Measurements from ENCODE around the gene TAS2R60.

The TAS2R60 gene

DNA sequence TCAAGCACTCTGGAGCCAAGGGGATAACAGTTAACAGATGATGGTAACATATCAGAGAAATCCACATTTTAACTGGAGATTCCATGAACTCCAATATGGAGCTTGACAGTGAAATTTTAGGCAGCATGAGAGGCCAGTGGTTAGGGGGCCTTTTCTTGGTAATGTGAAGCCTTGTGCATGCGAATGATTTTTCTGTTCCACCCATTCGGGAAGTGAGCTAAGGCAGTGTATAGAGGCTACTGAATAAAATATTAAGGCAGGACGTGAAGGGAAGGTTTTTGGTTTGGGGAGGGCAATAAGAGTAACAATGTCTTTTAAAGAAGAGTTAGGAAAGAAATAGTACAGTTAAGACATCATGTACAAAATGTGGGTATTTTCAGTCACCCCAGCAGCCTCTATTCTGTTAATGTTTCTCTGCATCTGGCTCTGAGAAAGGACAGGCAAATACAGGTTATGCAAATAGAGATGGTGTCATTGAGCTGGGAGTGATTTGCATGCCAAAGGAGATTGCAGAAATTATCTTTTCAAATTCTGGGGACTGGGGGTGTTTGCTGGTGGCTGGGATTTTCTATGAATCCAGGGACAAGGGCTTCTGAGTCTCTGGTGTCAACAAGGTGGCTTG is 6.8 kb upstream of the TAS2R60 start:
- in situ Hi-C loops (cut with MboI; ENCODE audit: low sequenced_read_pairs): no loop called here

DNA sequence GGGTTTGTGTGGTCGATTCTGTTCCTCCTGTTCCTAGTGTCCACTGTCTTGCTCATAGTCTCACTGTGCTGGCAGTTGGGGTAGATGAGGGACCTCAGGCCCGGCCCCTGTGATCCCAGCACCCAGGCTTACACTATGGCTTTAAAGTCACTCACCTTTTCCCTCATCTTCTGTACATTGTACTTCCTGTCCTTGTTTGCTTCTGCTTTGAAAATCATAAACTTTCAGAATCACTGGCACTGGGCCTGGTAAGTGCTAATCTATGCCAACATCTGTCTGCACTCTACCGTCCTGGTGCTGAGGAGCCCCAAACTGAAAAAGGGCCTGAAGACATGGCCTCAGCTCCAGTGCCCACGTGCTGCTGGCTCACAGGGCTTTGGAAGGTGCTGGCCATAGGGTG is 5.7 kb upstream of the TAS2R60 start:
- in situ Hi-C loops (cut with MboI; ENCODE audit: low sequenced_read_pairs): no loop called here

DNA sequence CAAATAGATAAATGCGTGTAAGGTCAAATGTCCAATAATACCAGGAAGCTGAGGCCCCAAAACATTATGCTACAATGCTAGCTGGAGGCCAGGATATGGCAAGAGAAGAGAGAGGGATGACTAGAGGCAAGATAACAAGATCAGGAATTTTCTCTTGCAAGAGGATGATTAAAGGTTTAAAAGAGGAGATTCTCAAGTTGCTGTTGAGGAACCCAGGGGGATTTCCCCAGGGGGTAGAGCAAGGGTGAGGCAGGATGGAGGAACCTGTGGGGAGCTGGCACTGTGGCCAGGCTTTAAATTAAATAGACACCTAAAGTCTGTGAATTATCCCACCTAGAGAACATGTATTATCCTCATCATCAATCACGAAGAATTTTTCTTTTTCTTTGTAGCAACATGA is 3.4 kb upstream of the TAS2R60 start:
- in situ Hi-C loops (cut with MboI; ENCODE audit: low sequenced_read_pairs): no loop called here

DNA sequence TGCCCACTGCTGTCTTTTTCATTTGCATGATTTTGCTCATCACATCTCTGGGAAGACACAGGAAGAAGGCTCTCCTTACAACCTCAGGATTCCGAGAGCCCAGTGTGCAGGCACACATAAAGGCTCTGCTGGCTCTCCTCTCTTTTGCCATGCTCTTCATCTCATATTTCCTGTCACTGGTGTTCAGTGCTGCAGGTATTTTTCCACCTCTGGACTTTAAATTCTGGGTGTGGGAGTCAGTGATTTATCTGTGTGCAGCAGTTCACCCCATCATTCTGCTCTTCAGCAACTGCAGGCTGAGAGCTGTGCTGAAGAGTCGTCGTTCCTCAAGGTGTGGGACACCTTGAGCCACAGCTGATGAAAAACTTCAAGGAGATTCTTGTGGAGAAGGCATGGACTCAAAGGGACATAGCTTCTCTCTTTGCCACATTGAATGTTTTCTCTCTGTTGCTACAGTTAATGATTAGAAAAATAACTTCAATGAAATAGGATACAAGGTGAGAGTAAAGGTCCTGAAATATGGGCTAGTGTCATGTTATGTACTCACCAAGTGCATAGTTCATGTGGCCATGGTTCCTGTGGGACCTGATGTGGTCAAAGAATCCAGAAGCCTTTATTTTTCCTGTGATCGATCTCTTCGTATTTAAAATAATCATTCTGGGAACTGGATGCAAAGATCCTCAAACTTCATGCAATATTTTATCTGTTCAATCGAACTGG is 970 bp downstream of the TAS2R60 start:
- in situ Hi-C loops (cut with MboI; ENCODE audit: low sequenced_read_pairs): no loop called here

DNA sequence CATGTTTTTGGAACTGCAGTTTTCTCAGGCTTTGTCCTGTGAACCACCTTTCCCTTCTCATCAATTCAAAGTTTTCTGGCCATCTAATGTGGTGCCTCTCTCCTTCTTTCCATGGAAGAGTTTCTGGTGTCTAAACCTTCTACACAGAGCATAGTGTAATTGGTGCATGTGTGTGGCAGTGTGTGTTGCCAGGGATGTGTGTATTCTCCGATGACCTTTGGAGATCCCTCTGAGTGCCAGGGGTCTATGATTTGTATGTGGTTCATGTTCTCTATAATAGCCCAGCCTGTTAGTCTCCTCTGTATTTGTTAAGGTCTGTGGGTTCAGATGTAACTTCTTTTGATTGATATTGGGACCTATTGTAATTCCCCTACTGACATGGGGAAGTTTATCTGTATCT is 1.5 kb downstream of the TAS2R60 start:
- in situ Hi-C loops (cut with MboI; ENCODE audit: low sequenced_read_pairs): no loop called here

DNA sequence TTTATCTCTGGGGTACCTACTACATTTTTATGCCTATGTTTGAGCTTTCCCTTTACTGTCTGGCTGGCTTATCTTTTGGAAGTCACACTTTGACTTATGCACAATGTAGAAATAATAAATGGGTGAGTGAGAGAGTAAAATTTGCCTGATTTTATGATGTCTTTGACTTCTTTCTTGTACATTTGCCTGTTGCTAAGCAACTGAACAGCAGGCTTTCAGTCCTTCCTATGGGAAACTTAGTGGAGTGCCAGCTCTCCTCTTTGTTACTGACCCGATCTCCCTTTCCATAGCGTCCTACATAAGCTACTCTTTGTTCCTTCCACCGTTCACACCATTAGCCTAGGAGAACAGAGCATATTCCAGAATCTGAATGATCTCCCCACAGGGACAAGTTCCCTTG is 4.2 kb downstream of the TAS2R60 start:
- in situ Hi-C loops (cut with MboI; ENCODE audit: low sequenced_read_pairs): no loop called here

DNA sequence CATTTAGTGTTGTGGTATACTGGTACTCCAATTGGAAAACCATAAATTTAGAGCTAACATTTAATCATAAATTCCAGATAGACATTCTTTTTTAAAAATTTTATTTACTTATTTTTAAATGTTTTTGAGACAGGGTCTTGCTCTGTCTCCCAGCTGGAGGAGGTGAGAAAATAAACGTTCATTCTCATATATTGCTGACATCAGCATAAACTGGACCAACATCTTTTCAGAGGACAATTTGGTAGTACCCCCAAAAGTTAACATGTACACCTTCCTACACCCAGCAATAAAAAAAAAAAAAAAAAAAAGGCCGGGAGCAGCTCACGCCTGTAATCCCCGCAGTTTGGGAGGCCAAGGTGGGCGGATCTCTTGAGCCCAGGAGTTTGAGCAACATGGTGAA is 5.2 kb downstream of the TAS2R60 start:
- in situ Hi-C loops (cut with MboI; ENCODE audit: low sequenced_read_pairs): no loop called here

DNA sequence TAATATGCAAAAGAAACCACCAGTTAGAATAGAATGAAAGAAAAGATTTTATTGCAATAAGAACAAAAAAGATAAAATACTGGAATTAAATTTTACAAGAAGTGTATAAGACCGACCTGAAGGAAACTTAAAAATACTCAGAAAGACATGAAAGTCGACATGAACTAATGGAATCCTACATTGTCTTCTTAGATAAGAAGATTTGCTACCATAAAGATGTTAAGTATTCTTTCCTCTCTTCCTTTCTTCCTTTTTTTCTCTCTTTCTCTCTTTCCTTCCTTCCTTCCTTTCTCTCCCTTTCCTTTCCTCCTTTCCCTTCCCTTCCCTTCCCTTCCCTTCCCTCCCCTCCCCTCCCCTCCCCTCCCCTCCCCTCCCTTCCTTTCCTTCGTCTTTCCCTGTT is 6.5 kb downstream of the TAS2R60 start:
- in situ Hi-C loops (cut with MboI; ENCODE audit: low sequenced_read_pairs): no loop called here

DNA sequence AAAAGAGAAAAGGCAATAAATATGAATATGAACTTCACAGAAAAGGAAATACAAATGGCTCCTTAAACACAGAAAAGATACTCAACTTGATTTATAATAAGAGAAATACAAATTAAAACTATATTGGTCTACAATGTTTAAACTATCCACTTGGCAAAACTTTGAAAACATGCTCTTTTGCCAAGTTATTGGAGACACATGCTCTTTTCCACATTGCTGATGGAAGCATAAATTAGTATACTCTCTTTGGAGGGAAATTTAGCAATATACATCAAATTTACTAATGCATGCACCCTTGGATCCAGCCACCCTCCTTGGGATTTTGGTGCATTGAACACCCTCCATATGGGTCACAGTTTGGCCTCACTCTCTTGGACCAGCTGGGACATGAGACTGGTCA is 7.9 kb downstream of the TAS2R60 start:
- in situ Hi-C loops (cut with MboI; ENCODE audit: low sequenced_read_pairs): no loop called here

DNA sequence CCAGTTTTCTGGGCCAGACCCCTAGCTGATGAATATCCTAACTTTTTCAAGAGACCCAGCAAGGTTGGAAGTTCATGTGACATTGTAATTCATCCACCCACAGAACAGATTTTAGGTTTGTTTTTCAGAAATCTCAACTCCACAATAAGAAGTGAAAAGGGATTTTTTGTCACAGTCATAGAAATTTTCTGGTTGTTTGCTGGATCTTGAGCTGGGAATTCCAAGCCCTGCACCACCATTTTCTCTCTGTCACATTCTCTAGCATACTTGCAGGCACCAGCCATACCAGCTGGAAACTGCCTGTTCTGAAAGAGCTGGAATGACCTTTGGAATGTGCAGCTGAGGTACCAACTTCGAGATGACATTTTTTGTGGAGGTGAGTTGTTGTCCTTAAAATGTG is 8.5 kb downstream of the TAS2R60 start:
- in situ Hi-C loops (cut with MboI; ENCODE audit: low sequenced_read_pairs): no loop called here

DNA sequence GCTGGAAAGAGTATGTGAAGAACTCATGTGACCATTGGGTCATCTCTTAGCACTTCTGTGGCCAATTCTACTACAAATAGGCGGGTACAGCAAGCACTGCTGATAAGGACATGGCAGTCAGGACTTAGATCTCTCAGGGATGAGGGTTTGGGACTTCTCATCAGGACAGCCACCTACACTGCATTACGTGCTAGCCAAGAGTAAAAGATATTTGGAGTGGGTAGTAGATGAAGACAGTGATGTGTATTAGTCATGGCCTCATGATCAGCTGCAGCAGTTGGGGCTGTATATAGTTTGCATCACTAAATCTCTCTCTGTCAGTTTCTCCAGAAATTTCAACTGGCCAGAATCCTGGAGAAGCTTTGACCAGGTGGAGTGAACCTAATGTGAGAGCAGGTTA is 9.2 kb downstream of the TAS2R60 start:
- in situ Hi-C loops (cut with MboI; ENCODE audit: low sequenced_read_pairs): no loop called here

DNA sequence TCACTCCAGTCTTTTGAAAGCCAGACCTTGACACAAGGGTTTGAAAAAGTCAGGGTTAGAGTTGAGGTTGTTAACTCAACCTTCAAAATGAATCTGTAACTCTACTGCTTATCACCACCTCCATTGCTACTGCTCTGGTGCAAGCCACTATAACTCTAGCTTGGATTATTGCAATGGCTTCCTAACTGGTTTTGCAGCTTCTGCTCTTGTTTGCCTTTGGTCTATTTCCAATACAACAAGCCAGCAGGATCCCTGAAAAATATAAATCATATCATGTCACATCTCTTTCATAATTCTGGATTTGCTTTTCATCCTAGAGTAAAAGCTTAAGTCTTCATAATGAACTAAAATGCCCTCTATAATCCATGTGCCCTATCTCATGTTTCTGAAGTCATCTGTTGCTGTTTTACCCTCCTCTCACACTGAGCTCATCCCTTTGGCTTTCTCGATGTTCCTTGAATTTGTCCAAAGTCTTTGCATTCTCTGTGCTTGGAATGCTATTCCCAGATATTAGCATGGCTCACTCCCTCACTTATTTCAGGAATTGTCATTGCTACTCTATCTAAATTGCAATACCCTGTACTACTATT is 10.9 kb downstream of the TAS2R60 start:
- in situ Hi-C loops (cut with MboI; ENCODE audit: low sequenced_read_pairs): no loop called here

DNA sequence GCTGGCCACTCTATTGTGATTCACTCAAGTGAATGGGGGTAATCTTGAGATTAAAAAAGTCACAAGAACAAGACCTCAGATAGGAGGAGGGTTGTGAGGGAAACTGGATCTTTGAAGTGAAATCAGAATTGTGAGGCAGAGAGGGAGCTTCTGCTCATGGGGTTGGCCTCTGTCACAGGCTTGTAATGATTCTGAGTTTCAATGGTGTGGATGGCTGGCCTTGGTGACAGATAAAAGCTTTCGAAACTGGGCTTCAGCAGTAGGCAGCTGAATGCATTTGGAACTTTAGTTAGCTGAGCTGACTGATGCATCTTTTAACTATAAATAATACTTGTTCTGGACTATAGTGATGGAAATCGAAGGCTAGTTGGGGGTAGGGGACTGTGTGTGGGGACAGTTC is 12.2 kb downstream of the TAS2R60 start:
- in situ Hi-C loops (cut with MboI; ENCODE audit: low sequenced_read_pairs): no loop called here

DNA sequence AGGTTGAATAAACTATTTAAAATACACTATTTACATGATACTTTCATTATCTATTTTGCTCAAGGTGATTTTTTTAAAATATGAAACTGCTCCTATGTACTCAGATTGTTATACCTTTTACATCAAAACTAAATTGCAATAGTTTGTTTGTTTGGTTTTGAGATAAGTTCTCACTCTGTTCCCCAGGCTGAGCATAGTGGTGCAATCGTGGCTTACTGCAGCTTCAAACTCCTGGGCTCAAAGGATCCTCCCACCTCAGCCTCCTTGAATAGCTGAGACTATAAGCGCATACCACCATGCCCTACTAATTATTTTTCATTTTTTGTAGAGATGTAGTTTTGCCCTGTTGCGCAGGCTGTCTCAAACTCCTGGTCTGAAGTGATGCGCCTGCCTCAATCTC is 12.7 kb downstream of the TAS2R60 start:
- in situ Hi-C loops (cut with MboI; ENCODE audit: low sequenced_read_pairs): no loop called here

DNA sequence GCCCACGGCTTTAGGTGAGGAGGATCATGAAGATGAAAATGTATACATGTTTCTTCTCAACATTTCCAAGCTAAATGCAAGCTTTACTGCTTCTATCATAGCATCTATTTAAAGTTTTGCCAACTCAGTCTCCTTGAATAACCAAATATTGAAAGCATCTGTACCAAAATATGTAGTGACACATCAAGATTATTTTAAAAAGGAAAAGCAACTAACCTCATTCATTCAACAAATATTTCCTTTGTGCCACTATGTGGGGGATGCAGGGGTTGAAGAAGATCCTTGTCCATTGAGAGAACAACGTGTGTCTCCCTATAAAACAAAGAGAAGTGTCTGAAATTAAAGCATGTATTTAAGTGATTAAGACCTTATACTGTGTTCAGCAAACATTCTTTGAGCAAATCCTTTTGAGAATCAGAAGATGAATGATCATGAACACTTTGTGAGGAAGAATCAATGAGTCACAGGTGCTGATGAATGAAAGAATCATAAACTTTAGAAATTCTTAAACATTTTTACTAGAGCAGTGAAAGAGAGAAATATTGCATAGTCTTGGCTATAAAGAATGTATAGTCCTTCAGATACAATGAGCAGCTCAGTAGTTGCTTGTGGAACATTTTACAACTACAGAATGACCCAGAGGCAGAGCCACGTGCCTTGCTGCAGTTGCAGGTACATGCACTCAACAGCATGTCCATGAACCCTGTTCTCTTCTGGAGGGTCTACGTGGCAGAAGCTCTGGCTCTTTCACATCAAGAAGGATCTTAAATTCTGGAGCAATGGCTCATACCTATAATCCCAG is 13.9 kb downstream of the TAS2R60 start:
- in situ Hi-C loops (cut with MboI; ENCODE audit: low sequenced_read_pairs): no loop called here

DNA sequence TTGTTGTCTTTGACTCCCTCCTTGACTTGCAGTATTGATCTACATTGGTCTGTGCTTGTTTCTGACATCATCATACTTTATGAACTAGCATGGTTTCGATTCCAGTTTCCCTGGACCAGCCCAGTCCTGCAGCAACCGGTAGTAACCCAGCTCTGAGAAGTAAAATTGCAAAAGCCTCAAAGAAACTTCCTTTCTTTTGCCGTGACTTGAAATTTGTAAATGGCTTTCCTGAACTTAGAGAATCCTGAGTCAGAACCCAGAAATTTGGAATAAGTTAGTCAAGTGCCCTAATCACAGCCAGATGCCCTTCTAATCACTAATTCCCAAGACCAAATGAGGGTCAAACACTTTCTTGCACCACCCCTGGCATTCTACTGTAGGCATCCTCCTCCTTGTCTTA is 15.0 kb downstream of the TAS2R60 start:
- in situ Hi-C loops (cut with MboI; ENCODE audit: low sequenced_read_pairs): no loop called here

DNA sequence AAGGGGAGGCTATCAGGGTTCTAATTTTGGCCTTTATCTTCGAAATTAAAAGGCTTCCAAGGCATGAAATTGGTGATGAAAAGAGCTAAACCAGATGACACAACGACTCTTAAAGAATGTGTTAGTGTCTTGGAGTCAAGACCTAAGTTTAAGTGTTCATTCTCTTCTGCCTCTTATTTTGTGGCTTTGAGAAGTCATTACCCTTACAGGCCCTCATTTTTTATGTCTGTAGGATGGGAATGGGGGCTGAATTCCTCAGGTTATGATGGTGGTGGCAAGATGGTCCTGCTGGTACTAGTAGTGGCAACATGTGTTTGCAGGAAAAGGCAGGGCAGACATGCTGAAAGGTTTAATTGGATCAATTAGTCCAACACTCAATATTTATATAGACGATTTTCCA is 15.4 kb downstream of the TAS2R60 start:
- in situ Hi-C loops (cut with MboI; ENCODE audit: low sequenced_read_pairs): no loop called here

DNA sequence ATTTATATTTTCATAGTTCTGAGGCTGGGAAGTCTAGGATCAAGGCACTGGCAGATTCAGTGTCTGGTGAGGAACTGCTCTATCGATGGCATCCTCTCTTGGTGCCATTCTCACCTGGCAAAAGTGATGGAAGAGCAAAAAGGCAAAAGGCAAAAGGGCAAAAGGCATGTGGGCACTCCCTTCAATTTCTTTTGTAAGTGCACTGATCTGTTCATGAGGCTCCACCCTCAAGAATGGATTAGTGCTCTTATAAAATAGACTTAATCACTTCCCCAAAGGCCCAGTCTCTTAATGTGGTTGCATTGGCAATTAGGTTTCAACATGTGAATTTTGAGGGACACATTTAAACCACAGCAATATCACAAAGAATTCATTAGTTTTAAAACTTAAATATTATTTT is 16.1 kb downstream of the TAS2R60 start:
- in situ Hi-C loops (cut with MboI; ENCODE audit: low sequenced_read_pairs): no loop called here

DNA sequence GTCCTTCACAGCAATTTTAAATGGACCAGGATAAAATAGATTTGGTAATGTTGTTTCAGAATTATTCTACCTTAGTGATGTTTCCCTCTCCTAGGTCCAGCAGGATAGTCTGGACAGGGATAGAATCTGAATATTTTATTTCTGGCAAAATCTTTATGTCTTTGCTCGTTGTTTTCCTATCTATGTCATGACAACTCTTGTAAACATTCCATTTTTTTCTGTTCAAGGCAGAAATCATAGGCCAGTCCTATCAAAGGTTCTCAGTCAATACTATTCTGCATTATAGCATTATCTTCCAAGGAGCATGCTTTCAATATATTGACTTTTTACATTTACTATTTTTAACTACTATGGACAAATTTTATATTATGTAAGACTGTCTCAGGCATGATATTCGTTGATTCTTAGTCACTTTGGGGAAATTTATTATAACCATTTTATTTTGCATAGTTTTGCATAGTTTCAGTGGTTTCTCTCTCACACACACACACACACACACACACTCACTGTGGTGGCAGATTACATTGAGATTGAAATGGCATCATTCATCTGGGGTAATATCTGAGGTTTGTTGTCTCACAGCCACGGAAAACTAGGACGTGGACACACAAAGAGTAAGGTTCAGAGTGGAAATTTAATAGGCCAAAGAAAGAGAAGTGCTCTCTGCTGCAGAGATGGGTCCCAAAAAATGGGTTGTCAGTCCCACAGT is 17.2 kb downstream of the TAS2R60 start:
- in situ Hi-C loops (cut with MboI; ENCODE audit: low sequenced_read_pairs): no loop called here

DNA sequence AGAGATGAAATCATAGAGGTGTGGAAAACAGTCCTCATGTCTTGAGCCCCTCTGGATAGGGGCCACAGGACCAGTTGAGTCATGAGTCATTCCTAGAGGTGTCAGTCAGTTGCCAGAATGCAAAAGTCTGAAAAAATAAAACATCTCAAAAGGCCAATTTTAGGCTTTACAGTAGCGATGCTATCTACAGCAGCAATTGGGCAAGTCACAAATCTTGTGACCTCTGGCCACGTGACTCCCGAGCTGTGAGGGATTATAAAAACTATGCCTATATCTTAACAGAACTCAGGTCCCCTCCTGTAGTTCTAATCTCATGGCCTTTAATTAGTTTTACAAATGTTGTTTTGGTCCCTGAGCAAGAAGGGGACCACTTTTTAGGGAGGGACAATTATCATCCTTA is 18.8 kb downstream of the TAS2R60 start:
- in situ Hi-C loops (cut with MboI; ENCODE audit: low sequenced_read_pairs): no loop called here

DNA sequence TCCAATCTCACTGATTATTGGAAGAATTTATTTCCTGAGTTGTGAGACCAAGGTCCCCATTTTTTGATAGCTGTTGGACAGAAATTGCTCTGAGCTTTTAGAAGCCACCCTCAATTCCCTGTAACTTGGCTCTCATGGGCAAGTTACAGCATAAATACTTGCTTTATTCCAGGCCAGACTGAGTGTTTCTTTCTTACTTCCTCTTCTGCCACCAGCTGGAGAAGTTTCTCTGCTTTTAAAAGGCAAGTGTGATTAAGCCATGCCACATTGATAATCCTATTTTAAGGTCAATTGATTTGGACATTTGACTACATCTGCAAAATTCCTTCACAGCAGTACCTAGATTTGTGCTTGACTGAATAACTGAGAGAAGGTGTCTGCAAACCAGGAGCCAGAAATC is 20.3 kb downstream of the TAS2R60 start:
- in situ Hi-C loops (cut with MboI; ENCODE audit: low sequenced_read_pairs): no loop called here
